PC-3 (cell line): ENCODE data around the gene HOXB9.

ENCODE experiments used
- CTCF ChIP-seq: fragments of 300-600 bp; sonication (generic); conservative IDR thresholded peaks from 2 replicates; pipeline ENCODE4 v1.5.1; 2017; ENCODE audit warnings: antibody characterized with exemption, low read depth, mild to moderate bottlenecking, low read length
- EZH2 ChIP-seq: fragments of 300-600 bp; sonication (generic); IDR thresholded peaks from one replicate; pipeline ENCODE4 v1.6.1; 2017; ENCODE audit warnings: antibody characterized with exemption, mild to moderate bottlenecking, low read length; ENCODE audit not compliant: unreplicated experiment
- EZH2phosphoT487 ChIP-seq: fragments of 300-600 bp; sonication (generic); IDR thresholded peaks from 2 replicates; pipeline ENCODE4 v1.6.1; 2018; ENCODE audit warnings: mild to moderate bottlenecking, antibody characterized with exemption, low read length, borderline replicate concordance

GRCh38 chr17:48639982-48640857 lies 14.1 kb upstream of the HOXB9 start:
- TF ChIP-seq CTCF (no peak), EZH2 (no peak), EZH2phosphoT487 (no peak)
